ENCODE measurements around the gene POU4F3. TPM values are rescaled to one million over a fixed set of nuclear protein-coding genes. Genes with fewer than 3 reads are reported as not detected.

Gene POU4F3
- total and polyA plus RNA-seq, 2 of the 4 experiments (the other 2 are of a cell fraction) = 0.02 TPM; not detected in 1

- Histone ChIP-seq H4K20me1 (ENCODE audit: insufficient read depth, low read length) (no peaks in the 10 kb centered on the region), H4K91ac (ENCODE audit: insufficient read depth, low read depth, low read length) (no peak overlapping the region), H2BK15ac (ENCODE audit: low read depth, low read length) (no peak overlapping the region), H3K56ac (ENCODE audit: extremely low read depth, insufficient read depth, low read length) (no peak overlapping the region), H2AK5ac (ENCODE audit: low read depth, low read length) (no peak overlapping the region), H3K9ac (ENCODE audit: low read depth, low read length) (no peak overlapping the region), H3K79me1 (ENCODE audit: low read depth in 1 of 2, low read length in 2 of 2) (no peaks in the 10 kb centered on the region), H4K5ac (ENCODE audit: low read depth, low read length) (no peak overlapping the region), H2AFZ (replicated peaks; ENCODE audit: low read length, poor library complexity) (no peak overlapping the region), H3K36me3 (ENCODE audit: control insufficient read depth, insufficient read depth, low read length) (no peaks in the 10 kb centered on the region), H3K4me2 (ENCODE audit: low read depth, low read length) (no peak overlapping the region), H2BK20ac (ENCODE audit: low read depth, low read length) (no peak overlapping the region), H3K4me1 (ENCODE audit: control insufficient read depth, insufficient read depth, low read length) (no peaks in the 10 kb centered on the region), H3K27ac (ENCODE audit: insufficient read depth, low read length) (no peak overlapping the region), H3K14ac (replicated peaks; ENCODE audit: low read depth, low read length) (no peak overlapping the region), H3K18ac (ENCODE audit: low read depth, low read length) (no peak overlapping the region), H3K23ac (ENCODE audit: low read depth, low read length) (no peak overlapping the region), H3K9me3 (ENCODE audit: control insufficient read depth, insufficient read depth, low read length) (no peaks in the 10 kb centered on the region), H2BK120ac (ENCODE audit: low read depth, low read length) (no peak overlapping the region), H3K4me3 (ENCODE audit: insufficient read depth, low read depth, low read length) (no peak overlapping the region), H2AK9ac (replicated peaks; ENCODE audit: low read depth, low read length, poor library complexity) (no peak overlapping the region), H3K27me3 (ENCODE audit: control insufficient read depth, insufficient read depth, low read length) (peaks cover 4% of the 10 kb centered on the region; the same call in 1 of the 2 replicates), H4K8ac (ENCODE audit: low read depth in 2 of 2, low read length in 2 of 2) (no peak overlapping the region), H3K4ac (ENCODE audit: low read depth, low read length) (no peak overlapping the region), H2BK5ac (ENCODE audit: low read depth, low read length, poor library complexity, severe bottlenecking) (no peak overlapping the region), H3K9me1 (ENCODE audit: insufficient read depth, low read length) (no peaks in the 10 kb centered on the region)
- peak; percentile 5 for DNase-seq
- TF ChIP-seq MAFK (IDR thresholded peaks at IDR 0.05; ENCODE audit: low read depth, low read length) (no peak), MAZ (IDR thresholded peaks at IDR 0.05; ENCODE audit: borderline replicate concordance, low read depth, low read length) (no peak), ELK1 (IDR thresholded peaks at IDR 0.05; ENCODE audit: borderline replicate concordance, low read depth, low read length) (no peak), CTCF (conservative IDR thresholded peaks at IDR 0.05; ENCODE audit: low read depth, low read length) (no peak), FOS (IDR thresholded peaks at IDR 0.05; ENCODE audit: low read depth, low read length) (no peak), SMC3 (IDR thresholded peaks at IDR 0.05; ENCODE audit: low read depth, low read length) (no peak), BHLHE40 (IDR thresholded peaks at IDR 0.05; ENCODE audit: low read depth, low read length) (no peak)
- intact Hi-C loops (cut with micrococcal nuclease) = no loop called here
- ATAC-seq (ENCODE audit: low read depth) = no peak
- in situ Hi-C loops (cut with MboI; ENCODE audit: low sequenced_read_pairs) = no loop called here
- CTCF ChIA-PET = no interaction called here
- no TSS peak for BruUV-seq (replicated peaks)
- dilution Hi-C loops (cut with HindIII; ENCODE audit: low sequenced_read_pairs, unreplicated experiment) = no loop called here
- 50% methylated on average over 1 of the region's 2 CpGs; no CpG with 5 or more reads in 1 of the 2 experiments for WGBS, 2 experiments (ENCODE audit: extremely low coverage in 2 of 2, insufficient read length in 1 of 2)
- POLR2A ChIA-PET (ENCODE audit: unreplicated experiment) = no interaction called here
Measured at GRCh38 chr5:146301626-146302025, 37.0 kb upstream of the POU4F3 start.

Measured in IMR-90 (cell line).